K562 (cell line): ENCODE measurements around the gene COQ5. TPM values are rescaled to one million over a fixed set of nuclear protein-coding genes. Genes with fewer than 3 reads are reported as not detected.

Source experiments
- ATAC-seq: fragments of 200-7000 bp; cut with Tn5 transposase; 3 replicates; pipeline ENCODE4 v1.9.1; 2020; ENCODE audit warnings: moderate library complexity
- BruUV-seq: library from RNA; stranded (reverse); fragments of 400-500 nt; replicated peaks from 2 replicates; lab custom pipeline; 2021; lab: Mats Ljungman, UMichigan
- CTCF ChIA-PET: fragments of 300-600 bp; formaldehyde crosslinking; extraction: SDS; loops from one replicate; lab custom pipeline; 2021; ENCODE audit warnings: low intra/inter-chr PET ratio; lab: Yijun Ruan, JAX
- POLR2A ChIA-PET: fragments of 300-600, 350-650 bp; sonication (Branson Sonifier 250); formaldehyde crosslinking; extraction: SDS; loops from one replicate; lab custom pipeline; 2021; ENCODE audit warnings: antibody characterized with exemption, inconsistent platforms; lab: Yijun Ruan, JAX
- DNase-seq, 4 experiments: peaks; one replicate each; pipeline versions ENCODE4 v3.0.0 to v3.0.0-alpha.2; 2011 to 2018; ENCODE audit warnings: low spot score in 3 of 4, mixed read lengths in 3 of 4; ENCODE audit errors: extremely low read depth in 1 of 4
- FAIRE-seq: peaks from 2 replicates; lab custom pipeline; 2011; peaks lifted over from hg19 to GRCh38; lab: Jason Lieb, UNC
- H2AFZ ChIP-seq: 2 replicates; pipeline ENCODE4 v1.6.0; 2011; ENCODE audit warnings: low read depth, low read length, control low read depth, inconsistent platforms
- H3K27ac ChIP-seq: fragments of 200-600 bp; 3 replicates; pipeline ENCODE4 v1.8.0; 2011; ENCODE audit warnings: low read depth, mild to moderate bottlenecking, control low read depth, inconsistent platforms, low read length, moderate library complexity, mixed read lengths; ENCODE audit errors: extremely low read depth
- H3K27me3 ChIP-seq, 2 experiments: fragments of 300-600 bp in 1 of 2; 2 replicates in 1 of 2; 3 replicates in 1 of 2; pipeline versions ENCODE4 v1.6.0 to v1.8.0; 2011; ENCODE audit warnings: inconsistent platforms in 2 of 2, low read length in 2 of 2, mild to moderate bottlenecking in 1 of 2, mixed read lengths in 1 of 2, moderate library complexity in 1 of 2; ENCODE audit not compliant: control insufficient read depth in 2 of 2, insufficient read depth in 2 of 2
- H3K36me3 ChIP-seq: fragments of 300-600 bp; 3 replicates; pipeline ENCODE4 v1.8.0; 2011; ENCODE audit warnings: mild to moderate bottlenecking, low read length, inconsistent platforms; ENCODE audit not compliant: control insufficient read depth, insufficient read depth
- H3K4me1 ChIP-seq, 2 experiments: fragments of 200-600 bp in 1 of 2; replicated peaks in 1 of 2; 2 replicates in 1 of 2; 3 replicates in 1 of 2; pipeline versions ENCODE4 v1.5.1 to v1.8.0; 2011; ENCODE audit warnings: inconsistent platforms in 2 of 2, low read length in 2 of 2, mild to moderate bottlenecking in 1 of 2, mixed read lengths in 1 of 2, moderate library complexity in 1 of 2; ENCODE audit not compliant: control insufficient read depth in 2 of 2, insufficient read depth in 2 of 2
- H3K4me2 ChIP-seq: 2 replicates; pipeline ENCODE4 v1.6.1; 2011; ENCODE audit warnings: low read length, control low read depth, inconsistent platforms, mixed read lengths; ENCODE audit not compliant: insufficient read depth
- H3K4me3 ChIP-seq: fragments of 200-600 bp; sonication (generic), shearing (Covaris generic); 2 replicates; pipeline ENCODE4 v1.5.1; 2016; ENCODE audit warnings: control low read depth, inconsistent platforms
- H3K79me2 ChIP-seq: fragments of 200-600 bp; 3 replicates; pipeline ENCODE4 v1.8.0; 2011; ENCODE audit warnings: low read length, inconsistent platforms; ENCODE audit not compliant: control insufficient read depth, insufficient read depth
- H3K9ac ChIP-seq, 2 experiments: 2 replicates each; pipeline versions ENCODE4 v1.6.0 to v1.6.1; 2011; ENCODE audit warnings: low read depth in 2 of 2, low read length in 2 of 2, control low read depth in 1 of 2, inconsistent platforms in 1 of 2, mild to moderate bottlenecking in 1 of 2, mixed read lengths in 1 of 2; ENCODE audit not compliant: insufficient read depth in 1 of 2
- H3K9me1 ChIP-seq: one replicate; pipeline ENCODE4 v1.6.0; 2011; ENCODE audit warnings: inconsistent platforms, mild to moderate bottlenecking, low read length, moderate library complexity; ENCODE audit not compliant: control insufficient read depth, insufficient read depth
- H3K9me3 ChIP-seq: replicated peaks from 2 replicates; pipeline ENCODE4 v1.5.1; 2011; ENCODE audit warnings: low read depth, low read length, inconsistent platforms; ENCODE audit not compliant: control insufficient read depth, insufficient read depth
- H4K20me1 ChIP-seq: replicated peaks from 2 replicates; pipeline ENCODE4 v1.6.1; 2011; ENCODE audit warnings: low read length, inconsistent platforms, mixed read lengths; ENCODE audit not compliant: control insufficient read depth, insufficient read depth
- ESRRA ChIP-seq: fragments of 450-650 bp; IDR thresholded peaks from 2 replicates; pipeline ENCODE4 v1.6.1; 2014; ENCODE audit warnings: low read depth, mild to moderate bottlenecking, moderate library complexity, borderline replicate concordance
- EZH2 ChIP-seq: IDR thresholded peaks from 2 replicates; pipeline ENCODE4 v1.6.1; 2012; ENCODE audit warnings: low read depth, mild to moderate bottlenecking, inconsistent platforms, low read length, borderline replicate concordance
- JUN ChIP-seq, 2 experiments: sonication (generic) in 1 of 2; formaldehyde crosslinking in 1 of 2; IDR thresholded peaks; 2 replicates each; pipeline versions ENCODE4 v1.6.1 to v1.8.0; 2012 to 2022; ENCODE audit warnings: borderline replicate concordance in 2 of 2, mild to moderate bottlenecking in 2 of 2, improper control_type of control experiment in 1 of 2, low read depth in 1 of 2, low read length in 1 of 2, missing genetic modification reagents in 1 of 2
- LARP7 ChIP-seq: fragments of 450-650 bp; IDR thresholded peaks from 2 replicates; pipeline ENCODE4 v1.6.1; 2016
- POLR2B ChIP-seq: fragments of 450-650 bp; IDR thresholded peaks from 2 replicates; pipeline ENCODE4 v1.6.1; 2018; ENCODE audit warnings: low read depth; ENCODE audit not compliant: partially characterized antibody
- SREBF1 ChIP-seq: fragments of 150-350 bp; IDR thresholded peaks from 2 replicates; pipeline ENCODE4 v1.6.1; 2014; ENCODE audit warnings: antibody characterized with exemption, low read depth, low read length, borderline replicate concordance
- TAL1 ChIP-seq: fragments of 450-650 bp; IDR thresholded peaks from 2 replicates; pipeline ENCODE4 v1.6.1; 2016; ENCODE audit warnings: mild to moderate bottlenecking
- TCF7 ChIP-seq: sonication (generic); IDR thresholded peaks from 2 replicates; pipeline ENCODE4 v1.6.1; 2016; ENCODE audit warnings: antibody characterized with exemption, borderline replicate concordance
- ZFX ChIP-seq: sonication (generic); formaldehyde crosslinking; IDR thresholded peaks from 2 replicates; pipeline ENCODE4 v1.8.0; 2022; ENCODE audit warnings: mild to moderate bottlenecking, missing genetic modification reagents, moderate library complexity
- ZNF175 ChIP-seq: fragments of 200-800 bp; sonication (Bioruptor generic); IDR thresholded peaks from 2 replicates; pipeline ENCODE4 v1.6.1; 2016; ENCODE audit warnings: low read depth, mild to moderate bottlenecking, missing genetic modification characterization, missing compliant biosample characterization
- ZSCAN32 ChIP-seq: fragments of 450-650 bp; formaldehyde crosslinking; IDR thresholded peaks from 2 replicates; pipeline ENCODE4 v1.4.0; 2020; ENCODE audit warnings: mild to moderate bottlenecking, moderate library complexity
- WGBS: fragments of 100-300 bp; shearing (Covaris generic); methylation state at CpG from one replicate; pipeline ENCODE4 v1.1.6; 2016; ENCODE audit warnings: low coverage, mixed read lengths; ENCODE audit not compliant: insufficient coverage; ENCODE audit errors: missing lambda C conversion rate; 5-methylcytosine and 5-hydroxymethylcytosine counted together
- in situ Hi-C: fragments of 300-500 bp; cut with MboI; formaldehyde crosslinking; loops from 4 replicates; pipeline ENCODE4 v1.15.0; 2018; ENCODE audit warnings: inconsistent platforms, mixed read lengths
- intact Hi-C: fragments of 100-400 bp; cut with micrococcal nuclease; formaldehyde crosslinking; loops from 2 replicates; pipeline ENCODE4 v1.14.2; 2022
- polyA plus RNA-seq, 8 experiments: library from polyadenylated mRNA; depleted of rRNA in 4 of 8; stranded (reverse) in 5 of 8; unstranded in 3 of 8; fragments of >200 nt; fragmentation: Nextera tagmentation in 2 of 8; fragmentation: Illumina TruSeq in 1 of 8; extraction: Ambion mirVana in 2 of 8; extraction: Trizol in 1 of 8; gene quantifications; 2 replicates each; pipeline versions ENCODE4 v1.2.1 to v1.2.3, GENCODE V29; 2011 to 2014; ENCODE audit warnings: inconsistent platforms in 1 of 8, missing spikeins in 1 of 8
- total RNA-seq, 7 experiments: library from RNA; depleted of rRNA in 6 of 7; stranded (reverse); fragments of >200 nt in 6 of 7; fragmentation: Illumina TruSeq in 2 of 7; extraction: Trizol in 2 of 7; gene quantifications; 2 replicates each; pipeline versions ENCODE4 v1.2.1 to v1.2.3, GENCODE V29; 2011 to 2021; ENCODE audit warnings: low replicate concordance in 1 of 7
- TF ChIP-seq, protein P1 (sequence below): fragments of 250-450 bp; sonication (Bioruptor Pico); IDR thresholded peaks from 2 replicates; pipeline ENCODE4 v1.8.0; 2021; ENCODE audit warnings: borderline replicate concordance, mild to moderate bottlenecking, moderate library complexity; ENCODE audit not compliant: poor library complexity, severe bottlenecking
- TF ChIP-seq, protein P2 (sequence below): fragments of 250-450 bp; sonication (Bioruptor Pico); IDR thresholded peaks from 2 replicates; pipeline ENCODE4 v1.5.1; 2021; ENCODE audit warnings: mild to moderate bottlenecking
- TF ChIP-seq, protein P3 (sequence below): sonication (generic); formaldehyde crosslinking; IDR thresholded peaks from 2 replicates; pipeline ENCODE4 v1.8.0; 2022; ENCODE audit warnings: mild to moderate bottlenecking, low read depth, missing genetic modification reagents

COQ5 gene
- total and polyA plus RNA-seq, 9 of the 15 experiments (the other 6 are each of a cell fraction or from before 2014, with no cell fraction given) = 19.2 to 59.7 (median 30.4) TPM

DNA sequence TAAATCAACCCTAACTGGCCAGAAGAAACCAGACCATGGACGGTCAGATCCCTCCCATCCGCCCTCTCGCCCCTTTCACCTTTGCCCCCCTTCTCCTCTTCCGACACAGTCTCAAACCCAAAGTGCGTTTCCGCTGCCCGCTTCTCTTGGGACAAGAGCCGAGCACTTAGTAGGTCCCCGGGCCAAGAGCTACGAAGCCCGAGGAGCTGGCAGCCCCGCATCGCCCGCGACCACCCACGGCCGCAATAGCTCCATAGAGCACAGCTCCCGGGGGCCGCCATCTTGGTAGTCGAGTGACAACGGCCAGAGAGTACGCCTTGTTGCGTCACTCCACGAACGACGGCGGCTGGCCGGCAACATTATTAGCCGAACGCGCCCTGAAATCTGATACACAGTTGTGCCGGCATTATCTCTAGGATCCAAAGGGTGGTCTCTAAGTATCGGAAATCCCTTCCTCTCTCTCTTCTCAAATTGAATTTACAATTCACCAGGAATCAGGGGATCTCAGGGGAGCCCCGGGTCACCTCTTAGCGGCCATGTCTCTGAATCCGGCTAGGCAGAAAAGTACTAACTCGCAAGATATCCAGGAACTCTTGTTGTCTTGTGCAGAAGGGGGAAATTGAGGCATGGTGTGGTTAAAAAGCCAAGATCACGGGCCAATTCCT is at the start of gene COQ5 (continued):
- TF ChIP-seq TCF7 = 0 out of 2 replicates have a peak, but pooled peaks have one; percentile 49
- no peak for TF ChIP-seq SREBF1
- TF ChIP-seq, protein P1, sequence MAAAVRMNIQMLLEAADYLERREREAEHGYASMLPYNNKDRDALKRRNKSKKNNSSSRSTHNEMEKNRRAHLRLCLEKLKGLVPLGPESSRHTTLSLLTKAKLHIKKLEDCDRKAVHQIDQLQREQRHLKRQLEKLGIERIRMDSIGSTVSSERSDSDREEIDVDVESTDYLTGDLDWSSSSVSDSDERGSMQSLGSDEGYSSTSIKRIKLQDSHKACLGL (CRISPR knock-in tag) = no peak
- peak; percentile 92 for TF ChIP-seq POLR2B
- TF ChIP-seq ZSCAN32 = 0 out of 2 replicates have a peak, but pooled peaks have one; percentile 66
- TF ChIP-seq TAL1 = no peak
- TF ChIP-seq, all 486 proteins: peak for 167

DNA sequence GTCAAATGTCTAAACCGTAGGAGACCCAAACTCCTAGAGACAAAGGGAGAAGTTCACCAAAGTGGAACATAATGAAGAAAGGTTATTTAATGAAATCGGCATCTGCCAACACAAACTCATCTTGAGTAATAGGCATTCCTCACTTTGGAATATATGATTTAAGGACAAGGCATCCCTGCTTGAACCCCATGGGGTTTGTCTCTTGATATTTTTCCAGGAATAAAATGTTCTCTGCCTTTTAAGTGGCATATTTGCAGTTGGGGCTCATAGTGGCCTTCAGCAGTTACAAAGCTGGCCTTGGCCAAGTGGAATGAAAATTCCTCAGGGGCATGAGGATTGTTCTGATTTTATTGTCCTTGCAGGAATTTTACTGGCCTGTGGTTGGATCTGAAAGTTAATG is 45.1 kb upstream of the COQ5 start:
- DNase-seq (no peak), ATAC-seq (no peak), FAIRE-seq (no peak)
- CTCF ChIA-PET = no interaction called here
- H3K9ac ChIP-seq = no peak overlapping the region
- no peaks in the 10 kb centered on the region for H3K9me1 ChIP-seq
- TF ChIP-seq, protein P2, sequence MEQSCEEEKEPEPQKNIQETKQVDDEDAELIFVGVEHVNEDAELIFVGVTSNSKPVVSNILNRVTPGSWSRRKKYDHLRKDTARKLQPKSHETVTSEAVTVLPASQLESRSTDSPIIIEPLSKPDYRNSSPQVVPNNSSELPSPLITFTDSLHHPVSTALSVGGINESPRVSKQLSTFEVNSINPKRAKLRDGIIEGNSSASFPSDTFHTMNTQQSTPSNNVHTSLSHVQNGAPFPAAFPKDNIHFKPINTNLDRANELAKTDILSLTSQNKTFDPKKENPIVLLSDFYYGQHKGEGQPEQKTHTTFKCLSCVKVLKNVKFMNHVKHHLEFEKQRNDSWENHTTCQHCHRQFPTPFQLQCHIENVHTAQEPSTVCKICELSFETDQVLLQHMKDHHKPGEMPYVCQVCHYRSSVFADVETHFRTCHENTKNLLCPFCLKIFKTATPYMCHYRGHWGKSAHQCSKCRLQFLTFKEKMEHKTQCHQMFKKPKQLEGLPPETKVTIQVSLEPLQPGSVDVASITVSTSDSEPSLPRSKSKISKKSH (CRISPR knock-in tag) = no peak
- TF ChIP-seq ZFX (CRISPR knock-in tag) (no peak), JUN (IDR thresholded peaks at IDR 0.05; ENCODE audit: borderline replicate concordance, low read depth, low read length) (no peak), JUN (CRISPR knock-in tag; IDR thresholded peaks at IDR 0.05; ENCODE audit: borderline replicate concordance) (no peak), LARP7 (no peak), ZNF175 (CRISPR knock-in tag) (no peak), ESRRA (no peak), EZH2 (no peak)
- TF ChIP-seq, protein P3, sequence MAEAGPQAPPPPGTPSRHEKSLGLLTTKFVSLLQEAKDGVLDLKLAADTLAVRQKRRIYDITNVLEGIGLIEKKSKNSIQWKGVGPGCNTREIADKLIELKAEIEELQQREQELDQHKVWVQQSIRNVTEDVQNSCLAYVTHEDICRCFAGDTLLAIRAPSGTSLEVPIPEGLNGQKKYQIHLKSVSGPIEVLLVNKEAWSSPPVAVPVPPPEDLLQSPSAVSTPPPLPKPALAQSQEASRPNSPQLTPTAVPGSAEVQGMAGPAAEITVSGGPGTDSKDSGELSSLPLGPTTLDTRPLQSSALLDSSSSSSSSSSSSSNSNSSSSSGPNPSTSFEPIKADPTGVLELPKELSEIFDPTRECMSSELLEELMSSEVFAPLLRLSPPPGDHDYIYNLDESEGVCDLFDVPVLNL = no peak
- in situ Hi-C loops = no loop called here
- BruUV-seq = no TSS peak
- H3K79me2 ChIP-seq = no peaks in the 10 kb centered on the region
- POLR2A ChIA-PET = interaction anchor here (3.1 kb wide), 1 partner anchor 13 kb away, joined by 13 read pairs; no protein-coding TSS in a partner anchor
- H2AFZ ChIP-seq = no peak overlapping the region
- H3K4me2 ChIP-seq = no peak overlapping the region
- H3K36me3 ChIP-seq = peaks cover 87% of the 10 kb centered on the region
- WGBS = 92% methylated on average over 2 of the region's 2 CpGs
- H3K9me3 ChIP-seq = no peaks in the 10 kb centered on the region
- no peak overlapping the region for H3K4me3 ChIP-seq
- no peaks in the 10 kb centered on the region for H3K27me3 ChIP-seq
- peaks cover 0 to 4% of the 10 kb centered on the region in 2 experiments; a peak in 1 of 5 replicates for H3K4me1 ChIP-seq
- H4K20me1 ChIP-seq = peaks cover 13% of the 10 kb centered on the region; the same call in 1 of the 2 replicates
- no peak overlapping the region for H3K27ac ChIP-seq
- intact Hi-C loops = no loop called here
